HG03135 (cell line): Measurements from ENCODE around the gene MAP4.
"Not testable (repeated sequence)": the region's sequence is repeated elsewhere in the genome, so short reads cannot be mapped to it uniquely, and the experiment has no call there.

Source experiments
- ATAC-seq: cut with Tn5 transposase; IDR thresholded peaks from one replicate; pipeline ENCODE4 v1.9.1; 2021; ENCODE audit warnings: mild to moderate bottlenecking, moderate library complexity; ENCODE audit not compliant: unreplicated experiment

MAP4 gene

GRCh38 chr3:48014358-48014757 is 1.9 kb downstream of the MAP4 start:
- no peak for ATAC-seq

- no peak for ATAC-seq
Measured at GRCh38 chr3:48013288-48013980, 2.8 kb downstream of the MAP4 start.

GRCh38 chr3:48012659-48013058 is 3.6 kb downstream of the MAP4 start:
- no peak for ATAC-seq

- ATAC-seq, result not testable (repeated sequence)
Measured at GRCh38 chr3:48008066-48008465, 8.2 kb downstream of the MAP4 start.

- ATAC-seq, result not testable (repeated sequence)
Measured at GRCh38 chr3:48007361-48007760, 8.9 kb downstream of the MAP4 start.

GRCh38 chr3:48006794-48007193 is 9.4 kb downstream of the MAP4 start:
- ATAC-seq, result not testable (repeated sequence)

- ATAC-seq, result no peak
Measured at GRCh38 chr3:48004694-48005093, 11.5 kb downstream of the MAP4 start.

GRCh38 chr3:48002787-48003186 is 13.4 kb downstream of the MAP4 start:
- no peak for ATAC-seq

GRCh38 chr3:48001991-48002390 is 14.2 kb downstream of the MAP4 start:
- ATAC-seq, result no peak

- ATAC-seq, result no peak
Measured at GRCh38 chr3:48000212-48000611, 16.0 kb downstream of the MAP4 start.

GRCh38 chr3:47996440-47996839 is 19.8 kb downstream of the MAP4 start:
- ATAC-seq, result no peak

GRCh38 chr3:47994180-47994579 is 22.0 kb downstream of the MAP4 start:
- ATAC-seq, result no peak

GRCh38 chr3:47991341-47991740 is 24.9 kb downstream of the MAP4 start:
- ATAC-seq, result no peak

GRCh38 chr3:47989981-47990440 is 26.2 kb downstream of the MAP4 start:
- ATAC-seq, result no peak

- ATAC-seq, result no peak
Measured at GRCh38 chr3:47985381-47985780, 30.8 kb downstream of the MAP4 start.

- no peak for ATAC-seq
Measured at GRCh38 chr3:47984075-47984728, 32.0 kb downstream of the MAP4 start.

GRCh38 chr3:47980795-47981194 is 35.4 kb downstream of the MAP4 start:
- ATAC-seq, result no peak

- no peak for ATAC-seq
Measured at GRCh38 chr3:47979070-47979469, 37.1 kb downstream of the MAP4 start.

GRCh38 chr3:47978386-47978785 is 37.8 kb downstream of the MAP4 start:
- no peak for ATAC-seq

- ATAC-seq, result no peak
Measured at GRCh38 chr3:47976135-47976732, 40.0 kb downstream of the MAP4 start.

GRCh38 chr3:47974974-47975470 is 41.2 kb downstream of the MAP4 start:
- ATAC-seq, result no peak

- ATAC-seq, result no peak
Measured at GRCh38 chr3:47971081-47971480, 45.1 kb downstream of the MAP4 start.
